Esophagus muscularis mucosa (tissue), 4 donors: ENCODE results near the gene RPL22. TPM values are rescaled to one million over a fixed set of nuclear protein-coding genes. Genes with fewer than 3 reads are reported as not detected.

Source experiments
- DNase-seq: peaks from one replicate; pipeline ENCODE4 v3.0.0-alpha.2; 2017; ENCODE audit errors: extremely low spot score
- H3K27ac ChIP-seq, 4 donors: fragments of 200-600 bp; sonication (generic); replicated peaks in 1 of 4; 1 replicate in 3 of 4; 2 replicates in 1 of 4; pipeline ENCODE4 v1.5.1; 2016 to 2019; ENCODE audit warnings: mild to moderate bottlenecking in 1 of 4
- H3K27me3 ChIP-seq, 4 donors: fragments of 200-600 bp; sonication (generic); one replicate each; pipeline versions ENCODE4 v1.5.1 to v1.6.0; 2016 to 2019
- H3K36me3 ChIP-seq, 4 donors: fragments of 200-600 bp; sonication (generic); one replicate each; pipeline ENCODE4 v1.5.1; 2016 to 2019
- H3K4me1 ChIP-seq, 4 donors: fragments of 200-600 bp; sonication (generic); one replicate each; pipeline ENCODE4 v1.5.1; 2016 to 2019
- H3K4me3 ChIP-seq, 4 donors: fragments of 200-600 bp; sonication (generic); 1 replicate in 2 of 4; 2 replicates in 2 of 4; pipeline ENCODE4 v1.5.1; 2016 to 2019; ENCODE audit warnings: mild to moderate bottlenecking in 4 of 4, moderate library complexity in 1 of 4
- H3K9me3 ChIP-seq, 4 donors: fragments of 200-600 bp; sonication (generic); 1 replicate in 3 of 4; 2 replicates in 1 of 4; pipeline ENCODE4 v1.5.1; 2016 to 2019
- CTCF ChIP-seq, 3 experiments: fragments of 200-600 bp in 2 of 3; fragments of 450-650 bp in 1 of 3; sonication (generic) in 2 of 3; IDR thresholded peaks; one replicate each; pipeline ENCODE4 v1.5.1; 2017 to 2019; ENCODE audit warnings: antibody characterized with exemption in 3 of 3, mild to moderate bottlenecking in 2 of 3, moderate library complexity in 1 of 3
- EP300 ChIP-seq: sonication (generic); formaldehyde crosslinking; IDR thresholded peaks from one replicate; pipeline ENCODE4 v1.6.1; 2017; ENCODE audit warnings: antibody characterized with exemption
- POLR2A ChIP-seq: fragments of 450-650 bp; IDR thresholded peaks from one replicate; pipeline ENCODE4 v1.6.1; 2017; ENCODE audit warnings: antibody characterized with exemption, moderate library complexity, mild to moderate bottlenecking, low read depth
- POLR2AphosphoS5 ChIP-seq, 2 donors: sonication (generic); formaldehyde crosslinking; IDR thresholded peaks; one replicate each; pipeline ENCODE4 v1.6.1; 2017; ENCODE audit warnings: antibody characterized with exemption in 2 of 2
- WGBS: methylation state at CpG from one replicate; pipeline ENCODE4 v1.1.5; 2018; 5-methylcytosine and 5-hydroxymethylcytosine counted together
- intact Hi-C: fragments of 100-400 bp; cut with DNase I; formaldehyde crosslinking; loops from one replicate; pipeline ENCODE4 v1.15.1; 2023
- total RNA-seq, 4 donors: library from RNA; depleted of rRNA; stranded (reverse); fragments of >200 nt; gene quantifications; one replicate each; pipeline versions ENCODE4 v1.1.0 to v1.2.1, GENCODE V29; 2016

The RPL22 gene
- total RNA-seq, 4 donors from 2014 or later = 150 to 225 (median 218) TPM

- no peaks in the 10 kb centered on the region for H3K36me3 ChIP-seq
- 69% methylated on average over 10 of the region's 13 CpGs for WGBS
- DNase-seq = no peak
- H3K4me3 ChIP-seq = no peak overlapping the region
- no peak for TF ChIP-seq CTCF (IDR thresholded peaks at IDR 0.05)
- H3K27me3 ChIP-seq = peaks cover 0 to 71% (median 0%) of the 10 kb centered on the region in 4 donors
- H3K4me1 ChIP-seq = no peaks in the 10 kb centered on the region
- H3K9me3 ChIP-seq = no peaks in the 10 kb centered on the region
- no peak overlapping the region for H3K27ac ChIP-seq
- intact Hi-C loops = no loop called here
These were observed 36.6 kb downstream of the RPL22 start for GRCh38 chr1:6162773-6163172.

GRCh38 chr1:6162341-6162740, 37.1 kb downstream of the RPL22 start:
- H3K4me1 ChIP-seq = no peaks in the 10 kb centered on the region
- H3K4me3 ChIP-seq = no peak overlapping the region
- H3K27me3 ChIP-seq = peaks cover 0 to 71% (median 0%) of the 10 kb centered on the region in 4 donors
- intact Hi-C loops = no loop called here
- TF ChIP-seq POLR2A = no peak
- TF ChIP-seq CTCF (IDR thresholded peaks at IDR 0.05) = no peak
- TF ChIP-seq POLR2AphosphoS5 (IDR thresholded peaks at IDR 0.05) = no peak
- TF ChIP-seq EP300 = no peak
- no peak for DNase-seq
- no peaks in the 10 kb centered on the region for H3K9me3 ChIP-seq
- H3K27ac ChIP-seq = no peak overlapping the region
- 82% methylated on average over 7 of the region's 7 CpGs for WGBS
- H3K36me3 ChIP-seq = no peaks in the 10 kb centered on the region

GRCh38 chr1:6158181-6158580, 41.2 kb downstream of the RPL22 start:
- DNase-seq = no peak
- intact Hi-C loops = no loop called here
- peaks cover 0 to 48% (median 0%) of the 10 kb centered on the region in 4 donors for H3K27me3 ChIP-seq
- H3K27ac ChIP-seq = no peak overlapping the region
- no peak overlapping the region for H3K4me3 ChIP-seq
- 83% methylated on average over 8 of the region's 8 CpGs for WGBS
- no peaks in the 10 kb centered on the region for H3K4me1 ChIP-seq
- TF ChIP-seq POLR2A (no peak), CTCF (IDR thresholded peaks at IDR 0.05) (no peak), POLR2AphosphoS5 (IDR thresholded peaks at IDR 0.05) (no peak), EP300 (no peak)
- H3K36me3 ChIP-seq = no peaks in the 10 kb centered on the region
- no peaks in the 10 kb centered on the region for H3K9me3 ChIP-seq

GRCh38 chr1:6157528-6158174, 41.7 kb downstream of the RPL22 start:
- Histone ChIP-seq H3K27me3 (peaks cover 0 to 43% (median 0%) of the 10 kb centered on the region in 4 donors), H3K4me1 (no peaks in the 10 kb centered on the region), H3K4me3 (no peak overlapping the region), H3K36me3 (no peaks in the 10 kb centered on the region), H3K27ac (no peak overlapping the region), H3K9me3 (no peaks in the 10 kb centered on the region)
- 74% methylated on average over 12 of the region's 15 CpGs for WGBS
- intact Hi-C loops = no loop called here
- DNase-seq = no peak
- TF ChIP-seq POLR2A = no peak
- TF ChIP-seq POLR2AphosphoS5 (IDR thresholded peaks at IDR 0.05) = no peak
- TF ChIP-seq CTCF (IDR thresholded peaks at IDR 0.05) = no peak
- TF ChIP-seq EP300 = no peak

GRCh38 chr1:6157132-6157527, 42.3 kb downstream of the RPL22 start:
- no peaks in the 10 kb centered on the region for H3K9me3 ChIP-seq
- intact Hi-C loops = no loop called here
- H3K4me3 ChIP-seq = no peak overlapping the region
- TF ChIP-seq EP300 (no peak), POLR2AphosphoS5 (IDR thresholded peaks at IDR 0.05) (no peak), CTCF (IDR thresholded peaks at IDR 0.05) (no peak), POLR2A (no peak)
- no peaks in the 10 kb centered on the region for H3K36me3 ChIP-seq
- 80% methylated on average over 1 of the region's 2 CpGs for WGBS
- H3K27ac ChIP-seq = no peak overlapping the region
- peaks cover 0 to 38% (median 0%) of the 10 kb centered on the region in 4 donors for H3K27me3 ChIP-seq
- no peak for DNase-seq
- no peaks in the 10 kb centered on the region for H3K4me1 ChIP-seq
